Effector CD8-positive, alpha-beta T cell (primary cell): ENCODE data around the gene RNF8.
"Not testable (repeated sequence)": the region's sequence is repeated elsewhere in the genome, so short reads cannot be mapped to it uniquely, and the experiment has no call there.

Experiments used
- DNase-seq: peaks from one replicate; lab custom pipeline; 2025; lab: John Stamatoyannopoulos, UW
- total RNA-seq, 4 experiments: gene quantifications; one replicate each; lab custom pipeline; 2026; lab: John Stamatoyannopoulos, UW

The RNF8 gene, protein sequence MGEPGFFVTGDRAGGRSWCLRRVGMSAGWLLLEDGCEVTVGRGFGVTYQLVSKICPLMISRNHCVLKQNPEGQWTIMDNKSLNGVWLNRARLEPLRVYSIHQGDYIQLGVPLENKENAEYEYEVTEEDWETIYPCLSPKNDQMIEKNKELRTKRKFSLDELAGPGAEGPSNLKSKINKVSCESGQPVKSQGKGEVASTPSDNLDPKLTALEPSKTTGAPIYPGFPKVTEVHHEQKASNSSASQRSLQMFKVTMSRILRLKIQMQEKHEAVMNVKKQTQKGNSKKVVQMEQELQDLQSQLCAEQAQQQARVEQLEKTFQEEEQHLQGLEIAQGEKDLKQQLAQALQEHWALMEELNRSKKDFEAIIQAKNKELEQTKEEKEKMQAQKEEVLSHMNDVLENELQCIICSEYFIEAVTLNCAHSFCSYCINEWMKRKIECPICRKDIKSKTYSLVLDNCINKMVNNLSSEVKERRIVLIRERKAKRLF
- 27.2 to 38.9 (median 36.6) reads per million in 4 experiments for total RNA-seq

DNA sequence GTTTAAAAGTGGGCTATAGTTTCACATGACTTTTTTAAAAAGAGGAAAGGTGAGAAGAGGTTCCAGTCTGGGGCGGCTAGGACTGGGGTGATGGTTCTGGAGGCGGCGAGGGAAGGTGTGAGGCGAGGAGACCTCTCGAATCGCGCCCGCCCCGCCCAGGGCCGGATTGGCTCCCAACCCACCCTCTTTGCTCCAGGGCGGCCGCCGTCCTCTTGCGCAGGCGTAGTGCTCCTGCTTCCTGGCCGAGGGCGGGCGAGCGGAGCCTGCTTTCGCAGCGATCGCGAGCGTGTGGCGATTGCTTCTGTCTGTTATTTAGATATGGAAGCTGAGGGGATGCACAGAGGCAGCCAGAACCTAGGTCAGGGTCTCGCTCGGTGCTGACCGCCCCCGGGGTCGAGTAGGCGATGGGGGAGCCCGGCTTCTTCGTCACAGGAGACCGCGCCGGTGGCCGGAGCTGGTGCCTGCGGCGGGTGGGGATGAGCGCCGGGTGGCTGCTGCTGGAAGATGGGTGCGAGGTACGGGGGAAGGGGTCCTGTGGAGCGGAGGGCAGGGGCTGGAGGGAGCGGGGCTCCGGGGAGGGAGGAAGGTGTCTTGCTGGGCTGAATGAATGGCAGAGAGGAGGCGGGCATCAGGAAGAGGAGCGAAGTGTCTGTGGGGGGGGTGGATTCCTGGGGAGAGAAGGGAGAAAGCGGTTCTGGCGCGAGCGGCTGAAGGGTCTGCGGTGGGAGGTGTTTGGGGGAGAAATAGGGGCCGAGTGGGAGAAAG lies at the start of gene RNF8:
Gene RNF8, plus strand, starts transcription at position 223 of the 765 bp plus-strand sequence. Its CDS starts 182 bp downstream, at position 405.
- peak; percentile 81 for DNase-seq

DNA sequence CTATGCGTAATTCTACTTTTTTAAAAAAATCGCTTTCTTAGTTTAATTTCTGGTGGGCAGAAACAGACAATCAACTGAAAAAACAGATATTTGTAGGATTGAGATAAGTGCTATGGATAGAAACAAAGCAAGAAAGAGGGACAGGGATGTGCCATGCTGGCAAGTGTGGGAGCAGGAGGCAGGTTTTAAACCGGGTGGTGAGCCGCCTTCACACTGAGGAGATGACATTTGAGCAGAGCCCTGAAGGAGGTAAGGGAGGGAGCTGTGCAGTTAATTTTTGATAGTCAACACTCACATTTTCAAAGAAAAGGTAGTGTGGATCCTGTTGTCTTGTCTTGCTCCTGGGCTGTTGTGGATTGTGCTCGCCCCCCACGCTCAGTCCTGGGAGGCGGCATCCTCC lies 49.0 kb upstream of the RNF8 start:
- DNase-seq: no peak

DNA sequence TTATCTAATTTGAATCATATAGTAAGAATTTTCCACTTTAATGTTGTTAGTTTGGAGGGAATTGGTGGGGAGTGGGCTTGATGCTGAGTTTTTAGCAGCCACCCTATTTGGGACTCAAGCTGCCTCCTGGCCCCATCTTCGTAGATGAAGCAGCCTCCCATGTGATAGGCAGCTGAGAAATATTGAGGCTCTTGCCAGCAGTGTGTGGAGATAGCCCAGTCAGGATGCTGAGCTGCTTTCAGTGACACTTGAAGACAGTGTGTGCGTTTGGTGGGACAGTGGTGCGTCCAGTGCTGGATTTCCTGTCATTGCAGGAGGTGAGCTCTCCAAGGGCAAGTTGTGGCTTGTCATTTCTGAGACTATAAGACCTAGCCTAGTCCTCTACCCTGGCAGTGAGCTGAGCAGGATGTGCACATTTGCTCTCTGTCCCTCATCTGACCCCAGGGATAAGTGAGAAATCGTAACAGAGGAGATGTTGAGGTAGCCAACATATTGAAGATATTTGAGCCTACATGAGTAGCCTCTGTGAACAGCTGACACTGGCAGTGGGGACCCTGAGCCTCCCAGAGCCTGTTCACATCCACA lies 47.9 kb upstream of the RNF8 start:
- no peak for DNase-seq

DNA sequence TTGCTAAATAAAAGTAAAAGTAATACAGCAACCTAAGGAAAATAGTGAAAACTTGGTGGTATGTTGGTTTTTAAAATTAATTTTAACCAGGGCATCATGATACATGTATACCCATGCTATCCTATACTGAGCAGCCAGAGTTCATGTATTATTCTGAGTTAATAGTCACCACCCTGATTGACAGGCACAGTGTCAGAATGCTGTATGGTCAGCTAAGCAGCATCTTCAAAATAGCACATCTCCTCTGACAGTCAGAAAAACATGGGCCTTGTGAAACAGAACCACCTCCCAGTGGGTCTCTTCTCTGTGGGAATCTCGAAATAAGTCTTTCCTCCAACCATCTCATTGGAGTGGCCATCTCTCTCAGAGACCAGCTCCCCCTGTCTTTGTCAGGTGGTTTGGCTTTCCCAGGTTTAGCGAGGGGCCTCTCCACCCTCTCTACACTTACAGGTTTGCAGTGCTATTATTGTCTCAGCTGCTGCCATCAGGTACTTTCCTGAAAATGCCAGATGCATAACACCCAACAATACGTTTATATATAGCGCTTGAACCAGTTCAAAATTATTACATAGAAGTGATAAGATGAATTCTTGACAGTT lies 47.1 kb upstream of the RNF8 start:
- DNase-seq: no peak

DNA sequence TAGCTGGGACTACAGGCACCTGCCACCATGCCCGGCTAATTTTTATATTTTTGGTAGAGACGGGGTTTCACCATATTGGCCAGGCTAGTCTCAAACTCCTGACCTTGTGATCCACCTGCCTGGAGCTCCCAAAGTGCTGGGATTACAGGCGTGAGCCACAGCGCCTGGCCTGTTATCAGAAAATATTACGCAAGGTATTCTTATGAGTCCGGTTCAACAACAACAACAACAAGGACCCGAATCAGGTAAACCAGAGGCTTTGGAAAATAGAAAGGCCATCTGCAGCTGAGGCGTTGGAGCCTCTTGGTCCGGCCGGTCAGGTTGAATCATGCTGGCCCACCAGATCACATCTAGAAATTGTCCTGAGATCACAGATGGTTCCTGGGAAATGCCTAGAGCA lies 46.3 kb upstream of the RNF8 start:
- not testable (repeated sequence) for DNase-seq

DNA sequence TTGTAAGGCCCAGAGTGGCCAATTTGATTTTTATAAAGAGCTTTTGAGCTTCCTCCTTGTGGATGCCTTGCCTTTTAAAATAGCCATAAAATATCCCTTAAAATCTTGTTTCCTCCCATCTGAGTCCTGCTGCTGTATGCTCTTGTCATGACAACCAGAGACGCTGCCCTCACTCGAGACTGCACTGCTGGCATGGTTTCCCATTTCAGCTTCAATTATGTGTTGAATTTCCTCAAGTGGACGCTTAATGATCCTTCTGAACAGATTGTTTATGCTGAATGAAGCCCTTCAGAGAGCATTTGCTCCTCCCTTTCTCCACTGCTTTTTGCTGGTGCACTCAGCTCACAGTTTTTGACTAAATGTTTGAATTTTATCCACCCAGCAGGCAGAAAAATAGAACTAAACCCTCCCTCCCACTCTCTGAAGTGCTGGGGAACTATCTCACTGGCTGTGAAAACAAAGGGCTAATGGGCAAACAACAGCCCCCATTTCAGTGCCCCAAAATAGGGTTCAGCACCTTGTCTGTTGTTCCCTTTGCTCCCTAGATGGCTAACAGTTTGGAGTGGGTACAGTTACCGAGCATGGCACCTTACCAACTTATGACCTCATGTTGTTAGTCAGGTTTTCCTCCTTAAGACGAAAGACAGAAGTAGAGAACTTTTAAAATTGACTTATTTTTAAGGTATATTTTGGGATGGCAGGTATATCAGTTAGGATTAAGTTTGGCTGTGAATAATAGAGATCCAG lies 45.5 kb upstream of the RNF8 start:
- DNase-seq: no peak

DNA sequence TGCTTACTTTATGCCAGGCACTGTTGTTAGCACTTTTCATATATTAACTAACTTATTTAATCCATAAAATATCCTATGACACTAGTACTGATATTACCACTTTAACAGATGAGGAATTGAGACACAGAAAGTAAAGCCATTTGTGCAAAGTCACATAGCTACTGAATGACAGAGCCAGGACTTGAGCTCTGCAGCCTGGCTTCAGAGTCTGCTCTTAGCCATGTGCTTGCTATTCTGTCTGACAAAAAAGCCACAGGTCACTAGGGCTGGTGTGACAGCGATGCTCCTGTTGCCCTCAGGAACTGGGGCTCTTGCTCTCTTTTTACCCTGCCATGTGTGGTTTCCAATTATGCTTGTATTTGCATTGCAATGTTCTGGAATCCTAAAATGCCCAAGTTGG lies 44.7 kb upstream of the RNF8 start:
- DNase-seq: no peak

DNA sequence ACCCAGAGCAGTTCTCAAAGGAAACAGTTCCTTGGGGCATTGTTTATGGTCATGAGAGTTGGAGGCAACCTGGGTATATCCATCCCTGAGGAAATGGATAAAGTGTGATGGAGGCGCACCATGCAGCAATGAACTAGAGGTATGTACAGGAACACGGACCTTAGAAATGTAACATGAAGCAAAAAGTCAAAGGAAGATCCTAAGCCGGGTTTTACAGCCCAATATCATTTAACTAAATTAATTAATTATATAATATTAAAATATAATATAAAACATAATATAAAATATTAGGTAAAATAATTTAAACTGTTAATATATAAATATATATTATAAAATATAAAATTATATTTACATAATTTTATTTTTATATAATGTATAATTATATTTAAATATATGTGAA lies 44.1 kb upstream of the RNF8 start:
- no peak for DNase-seq

DNA sequence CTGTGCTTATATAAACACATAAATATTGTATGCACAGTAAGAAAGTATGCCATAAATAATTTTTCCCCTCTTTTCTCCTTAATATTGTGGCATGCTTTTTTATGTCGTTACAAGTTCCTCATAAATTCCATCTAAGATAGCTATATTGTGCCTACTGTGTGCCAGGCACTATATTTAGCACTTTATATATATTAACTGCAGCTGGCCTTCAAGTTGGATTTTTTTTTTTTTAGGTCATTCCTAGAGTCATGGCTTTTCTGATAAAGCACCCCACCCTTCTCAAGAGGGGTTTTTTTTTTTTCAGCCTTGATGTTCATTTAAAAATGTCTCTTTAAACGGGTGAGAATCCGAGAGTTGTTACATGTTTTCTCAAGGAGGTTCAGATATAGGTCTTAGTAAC lies 42.8 kb upstream of the RNF8 start:
- DNase-seq: no peak

DNA sequence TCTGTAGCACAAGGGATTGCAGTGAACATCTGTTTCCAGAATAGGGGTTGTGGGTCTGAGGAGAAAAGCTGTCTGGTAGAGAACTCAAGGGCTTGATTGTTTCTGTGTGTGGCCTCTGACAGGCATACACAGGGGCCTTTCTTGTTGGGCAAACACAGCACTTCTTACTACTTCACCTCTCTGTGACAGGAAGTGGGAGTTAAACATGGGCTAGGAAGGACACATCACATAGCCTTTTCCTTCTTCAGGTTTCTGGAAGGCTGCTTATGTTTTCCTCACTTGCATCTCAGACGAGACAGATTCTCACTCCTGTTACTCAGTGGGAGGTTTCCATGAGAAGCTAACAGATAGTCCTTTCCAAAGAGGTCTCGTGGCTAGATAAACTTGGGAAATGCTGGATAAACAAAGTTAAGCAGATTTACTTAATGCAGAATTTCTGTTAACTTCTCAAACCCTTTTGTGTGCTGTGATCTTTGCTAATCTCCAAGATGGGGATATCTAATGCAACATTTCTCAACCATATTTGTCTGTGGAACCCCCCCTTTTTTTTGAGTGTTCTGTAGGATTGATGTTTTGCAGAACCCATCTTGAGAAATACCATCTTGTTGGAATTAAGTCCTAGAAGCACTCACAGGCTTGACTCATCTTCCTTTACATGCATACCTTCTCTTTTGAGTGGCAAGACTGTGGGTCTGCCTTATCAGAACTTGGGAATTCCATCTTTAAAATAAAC lies 41.9 kb upstream of the RNF8 start:
- DNase-seq: no peak

DNA sequence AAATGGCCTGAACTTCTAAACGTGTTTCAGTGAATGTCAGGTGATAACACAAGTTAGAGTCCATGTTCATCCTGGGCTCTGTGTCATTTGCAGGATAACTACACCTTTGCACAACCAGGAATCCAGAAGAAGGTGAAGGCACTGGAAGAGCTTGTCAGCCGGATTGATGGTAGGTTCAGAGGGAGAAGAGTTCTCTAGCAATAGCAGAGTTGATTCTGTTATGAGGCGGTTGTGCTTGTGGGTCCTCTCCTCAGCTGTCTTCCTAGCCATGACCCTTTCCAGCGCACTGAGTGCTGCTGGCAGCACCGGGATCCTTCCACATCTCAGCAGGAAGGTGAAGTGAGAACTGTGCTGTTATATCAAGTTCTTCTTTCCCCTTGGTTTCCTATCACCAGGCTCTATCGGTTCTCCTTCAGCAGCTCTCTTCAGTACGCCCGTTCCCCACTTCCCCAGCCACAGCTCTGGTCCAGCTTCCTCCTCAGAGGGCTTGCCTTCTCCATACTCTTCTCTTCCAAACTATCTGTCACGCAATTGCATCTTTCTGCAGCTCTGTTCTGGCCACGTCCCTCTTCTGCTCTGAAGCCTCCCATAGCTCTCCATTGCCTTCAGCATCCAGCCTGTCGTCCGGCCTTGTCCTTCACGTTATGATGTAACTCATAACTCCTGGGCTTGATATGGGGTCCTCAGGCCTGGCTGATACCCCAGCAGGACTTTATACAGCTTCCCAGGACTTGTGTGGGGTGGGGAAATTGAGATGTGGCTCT lies 39.9 kb upstream of the RNF8 start:
- no peak for DNase-seq

DNA sequence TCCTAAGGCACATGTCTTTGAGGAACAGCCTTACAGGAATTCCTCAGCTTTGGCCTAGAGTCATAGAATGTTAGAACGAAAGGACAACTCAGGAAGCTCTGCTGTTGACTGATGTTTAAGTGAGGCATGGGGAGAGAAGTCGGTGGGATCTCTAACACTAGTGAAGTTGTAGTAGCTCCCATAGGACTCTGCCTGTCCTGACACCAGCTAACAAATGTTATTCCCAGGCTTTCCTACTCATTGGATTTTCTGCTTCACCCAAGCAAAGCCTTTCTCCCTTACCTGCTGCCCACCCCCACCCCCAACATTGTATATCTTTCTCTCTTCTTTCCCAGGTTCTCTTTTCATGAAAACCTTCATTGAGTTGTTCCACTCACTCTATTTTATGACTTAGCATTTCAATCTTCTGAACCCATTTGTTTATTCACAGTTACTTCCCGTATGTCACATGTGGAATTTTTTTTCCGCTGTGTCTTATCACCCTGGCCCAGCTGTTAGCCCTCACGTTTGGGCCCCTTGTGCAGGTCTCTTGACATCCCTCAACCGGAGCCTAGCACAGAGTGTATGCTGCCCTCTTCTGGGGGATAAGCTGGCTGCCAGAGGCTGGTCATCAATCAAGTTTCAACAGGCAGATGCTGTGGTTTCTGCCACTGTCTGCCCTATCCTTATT lies 39.2 kb upstream of the RNF8 start:
- DNase-seq: no peak

DNA sequence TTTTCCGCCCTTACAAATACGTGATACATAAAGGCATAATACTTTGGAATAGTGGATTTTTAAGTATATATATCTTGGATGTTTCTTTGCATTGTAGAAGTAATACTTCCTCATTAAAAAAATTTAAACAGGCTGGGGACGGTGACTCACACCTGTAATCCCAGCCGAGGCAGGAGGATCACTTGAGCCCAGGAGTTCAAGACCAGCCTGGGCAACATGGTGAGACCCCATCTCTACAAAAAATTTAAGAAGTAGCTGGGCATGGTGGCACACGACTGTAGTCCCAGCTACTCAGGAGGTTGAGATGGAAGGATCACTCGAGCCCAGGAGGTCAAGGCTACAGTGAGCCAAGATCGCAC lies 38.6 kb upstream of the RNF8 start:
- DNase-seq: no peak

DNA sequence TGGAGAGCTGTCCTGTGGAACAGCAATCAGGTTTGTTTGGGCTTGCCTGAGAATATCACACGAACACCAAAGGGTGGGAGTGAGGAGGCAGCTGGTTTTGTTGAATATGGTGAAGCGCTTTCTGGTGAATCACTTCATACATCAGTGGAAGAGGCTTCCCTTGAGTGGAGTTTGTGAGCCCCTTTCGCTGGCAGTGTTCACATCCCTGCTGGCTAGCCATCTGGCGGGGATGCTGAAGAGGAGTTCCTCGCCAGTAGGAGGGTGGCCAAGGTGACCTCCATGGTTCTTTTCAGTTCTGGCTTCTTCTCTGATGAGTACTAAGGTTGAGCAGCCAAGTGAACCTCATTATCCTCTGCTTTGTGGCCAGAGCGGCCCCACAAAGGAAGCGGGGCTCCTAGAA lies 37.7 kb upstream of the RNF8 start:
- no peak for DNase-seq

DNA sequence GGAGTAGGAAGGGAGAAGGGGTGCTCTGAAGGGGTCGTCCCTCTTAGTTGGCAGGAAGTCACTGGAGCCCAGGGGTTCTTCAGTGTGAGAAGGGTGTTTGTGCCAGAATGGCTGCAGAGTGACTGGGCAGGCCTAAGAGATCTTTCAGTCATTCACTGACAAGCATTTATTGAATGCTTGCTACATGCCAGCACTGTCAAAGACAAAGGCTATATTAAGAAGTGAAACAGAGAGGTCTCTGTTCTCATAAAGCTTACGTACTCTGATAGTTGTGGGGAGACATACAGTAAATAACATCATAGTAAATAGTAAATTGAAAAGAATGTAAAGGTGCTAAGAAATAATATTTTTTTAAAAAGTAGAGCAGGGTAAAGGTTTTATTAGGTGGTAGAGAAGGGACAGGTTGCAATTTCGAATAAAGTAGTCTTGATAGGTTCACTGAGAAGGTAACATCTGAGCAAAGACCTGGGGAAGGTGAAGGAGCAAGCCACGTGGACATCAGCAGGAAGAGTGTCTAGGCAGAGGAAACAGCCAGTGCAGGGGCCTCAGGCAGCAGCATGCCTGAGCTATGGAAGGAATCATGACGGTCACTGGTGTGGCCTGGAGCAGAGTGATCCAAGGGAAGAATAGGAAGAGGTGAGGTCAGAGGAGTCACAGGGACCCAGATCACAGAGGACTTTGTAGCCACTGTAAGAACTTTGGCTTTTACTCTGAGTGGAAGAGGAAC lies 36.3 kb upstream of the RNF8 start:
- no peak for DNase-seq

DNA sequence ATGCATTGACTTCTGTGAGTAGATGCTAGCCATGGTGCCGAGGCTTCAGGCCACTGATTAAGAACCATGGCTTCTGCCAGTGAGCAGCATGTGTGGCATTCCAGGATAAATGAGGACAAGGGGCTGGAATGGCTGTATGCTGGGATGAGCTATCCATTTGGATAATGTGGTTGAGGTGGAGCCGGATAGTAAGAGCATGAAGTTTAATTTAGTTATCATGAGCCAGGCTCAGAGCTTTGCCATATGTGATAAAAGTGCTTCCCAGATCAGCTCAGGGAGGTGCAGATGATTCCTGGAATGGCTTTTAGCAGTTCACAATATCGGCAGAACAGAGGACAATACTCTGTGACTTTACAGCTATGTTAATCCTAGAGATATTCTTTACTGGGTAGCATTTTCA lies 34.6 kb upstream of the RNF8 start:
- no peak for DNase-seq

DNA sequence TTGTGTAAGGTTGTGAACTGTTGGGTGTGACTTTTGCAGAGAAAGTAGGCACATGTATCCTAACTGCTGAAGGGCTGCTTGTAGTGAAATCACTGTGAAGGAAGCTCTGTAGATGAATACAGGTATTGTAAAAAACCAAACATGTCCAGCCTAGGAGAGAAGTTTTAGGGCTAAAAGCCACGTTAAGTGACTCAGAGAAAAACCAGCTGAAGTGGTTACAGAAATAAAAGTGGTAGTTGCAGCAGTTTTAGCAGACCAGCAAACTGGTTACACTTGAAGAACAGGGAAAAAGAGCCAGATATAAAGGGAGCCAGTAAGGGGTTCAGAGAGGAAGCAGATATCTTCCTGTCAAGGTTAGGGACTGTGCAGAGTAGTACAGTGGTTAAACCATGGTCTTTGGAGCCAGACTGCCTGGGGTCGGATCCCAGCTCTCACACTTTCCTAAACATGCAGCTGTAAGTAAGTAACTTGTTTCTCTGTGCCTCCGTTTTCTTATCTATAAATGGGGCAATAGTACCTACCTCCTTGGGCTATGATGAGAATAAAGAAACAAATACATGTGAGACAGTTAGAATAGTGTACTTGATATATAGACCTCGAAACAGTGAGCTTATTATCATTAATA lies 33.8 kb upstream of the RNF8 start:
- DNase-seq: no peak

DNA sequence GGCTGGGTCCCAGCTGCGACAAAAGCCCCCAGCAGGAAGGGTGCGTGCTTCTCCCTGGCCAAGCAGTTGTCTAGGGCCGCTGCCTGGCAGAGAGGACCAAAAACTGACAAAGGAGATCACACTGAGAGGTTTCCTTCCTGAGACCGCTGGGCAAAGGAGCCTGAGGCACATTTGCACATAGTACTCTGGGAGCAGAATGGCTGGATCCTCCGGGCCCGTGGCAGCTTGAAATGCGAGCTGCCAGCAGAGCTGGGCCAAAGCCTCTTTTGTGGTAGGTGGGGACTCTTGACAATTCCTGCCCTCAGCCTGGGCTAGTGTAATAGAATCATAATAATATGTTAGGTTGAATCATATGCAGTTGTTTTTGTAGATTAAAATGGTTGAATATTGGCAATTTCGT lies 33.1 kb upstream of the RNF8 start:
- no peak for DNase-seq

DNA sequence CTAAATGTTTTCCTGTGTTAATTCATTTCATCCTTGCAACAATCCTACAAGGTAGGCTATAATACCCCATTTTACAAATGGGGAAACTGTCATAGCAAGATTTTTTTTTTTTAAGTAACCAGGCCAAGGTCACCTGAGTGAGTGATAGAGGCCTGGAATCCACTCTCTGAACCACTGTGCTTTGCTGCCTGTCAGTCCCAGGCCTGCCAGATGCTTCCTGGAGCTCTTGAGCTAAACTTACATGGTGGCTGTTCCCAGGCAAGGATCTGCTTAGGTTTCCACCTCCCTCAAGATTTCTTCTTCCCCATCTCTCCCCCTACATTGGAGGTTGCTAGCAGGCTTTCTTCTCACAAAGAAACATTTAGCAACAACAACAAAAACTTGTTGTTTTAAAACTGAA lies 32.7 kb upstream of the RNF8 start:
- no peak for DNase-seq
